Thymus (tissue), 11 donors: ENCODE data around the gene ATAT1. TPM values are rescaled to one million over a fixed set of nuclear protein-coding genes. Genes with fewer than 3 reads are reported as not detected.

Experiments used
- DNase-seq, 9 donors: peaks; one replicate each; pipeline ENCODE4 v3.0.0-alpha.2; 2013; ENCODE audit warnings: low spot score in 9 of 9, low read depth in 6 of 9, missing footprints in 1 of 9
- H3K27ac ChIP-seq, 2 donors: one replicate each; pipeline ENCODE4 v1.5.1; 2013; ENCODE audit warnings: control low read depth in 1 of 2, low read depth in 1 of 2, low read length in 1 of 2, mild to moderate bottlenecking in 1 of 2, moderate library complexity in 1 of 2
- H3K27me3 ChIP-seq, 2 donors: one replicate each; pipeline ENCODE4 v1.5.1; 2013; ENCODE audit warnings: low read length in 1 of 2; ENCODE audit not compliant: control insufficient read depth in 2 of 2, insufficient read depth in 1 of 2
- H3K36me3 ChIP-seq, 2 donors: one replicate each; pipeline ENCODE4 v1.5.1; 2013; ENCODE audit warnings: low read length in 1 of 2, mild to moderate bottlenecking in 1 of 2, moderate library complexity in 1 of 2; ENCODE audit not compliant: control insufficient read depth in 2 of 2, insufficient read depth in 2 of 2
- H3K4me1 ChIP-seq, 2 donors: one replicate each; pipeline ENCODE4 v1.5.1; 2013; ENCODE audit warnings: low read length in 2 of 2; ENCODE audit not compliant: control insufficient read depth in 2 of 2, insufficient read depth in 2 of 2
- H3K4me3 ChIP-seq, 2 donors: one replicate each; pipeline ENCODE4 v1.5.1; 2013; ENCODE audit warnings: low read length in 2 of 2, control low read depth in 1 of 2, mild to moderate bottlenecking in 1 of 2
- H3K9me3 ChIP-seq, 2 donors: one replicate each; pipeline ENCODE4 v1.5.1; 2013; ENCODE audit warnings: low read length in 1 of 2, mild to moderate bottlenecking in 1 of 2; ENCODE audit not compliant: control insufficient read depth in 2 of 2, insufficient read depth in 1 of 2
- WGBS: extraction: QIAGEN DNeasy Blood & Tissue Kit; methylation state at CpG from one replicate; pipeline ENCODE4 v1.1.7; 2013; 5-methylcytosine and 5-hydroxymethylcytosine counted together
- polyA plus RNA-seq: library from polyadenylated mRNA; stranded (reverse); fragments of 200-250 nt; gene quantifications from one replicate; pipeline ENCODE4 v1.2.3, GENCODE V29; 2013
- total RNA-seq: library from RNA; stranded (reverse); fragments of 120-200 nt; gene quantifications from one replicate; pipeline ENCODE4 v1.2.4, GENCODE V29; 2013
- donor health status: healthy.

The ATAT1 gene
- total and polyA plus RNA-seq, 2 donors, result 2.9 to 7.5 TPM

- Histone ChIP-seq H3K36me3 (no peaks in the 10 kb centered on the region), H3K27ac (peak within 1 kb of the TSS; percentile 62 to 78), H3K27me3 (no peaks in the 10 kb centered on the region), H3K4me3 (peak within 1 kb of the TSS; percentile 80 to 90), H3K9me3 (no peaks in the 10 kb centered on the region), H3K4me1 (peaks cover 17 to 47% of the 10 kb centered on the region in 2 donors)
- DNase-seq, result peak in 5 of 9 donors; percentile 59 to 85 (median 77)
- WGBS, result under 1% methylated on average over 40 of the region's 40 CpGs
Measured at GRCh38 chr6:30690403-30691207, 63.9 kb downstream of the ATAT1 start, which contains the start of gene NRM. Gene NRM, minus strand, starts transcription at chr6:30690984. Its CDS starts 10 bp downstream, at chr6:30690974.

GRCh38 chr6:30691208-30691847 lies 64.7 kb downstream of the ATAT1 start:
- 38% methylated on average over 8 of the region's 8 CpGs for WGBS
- Histone ChIP-seq H3K27ac (peak overlapping the region in 1 of 2 donors; percentile 62), H3K9me3 (no peaks in the 10 kb centered on the region)

More at GRCh38 chr6:30691208-30691847, 64.7 kb downstream of the ATAT1 start:
- peaks cover 14 to 40% of the 10 kb centered on the region in 2 donors for H3K4me1 ChIP-seq
- peak overlapping the region; percentile 80 to 90 for H3K4me3 ChIP-seq
- no peaks in the 10 kb centered on the region for H3K36me3 ChIP-seq
- no peaks in the 10 kb centered on the region for H3K27me3 ChIP-seq
- DNase-seq, result no peak

Other genes starting within 250 kb of the ATAT1 start
- gene HLA-E, start 137.4 kb upstream of the ATAT1 start, total RNA-seq, result 303 TPM
- gene HLA-E, start 137.4 kb upstream of the ATAT1 start, polyA plus RNA-seq, result 531 TPM
- gene GNL1, start 70.4 kb upstream of the ATAT1 start, total RNA-seq, result 46.4 TPM
- gene GNL1, start 70.4 kb upstream of the ATAT1 start, polyA plus RNA-seq, result 78.8 TPM
- 13.0 TPM for gene PRR3, start 69.6 kb upstream of the ATAT1 start, total RNA-seq
- gene PRR3, start 69.6 kb upstream of the ATAT1 start, polyA plus RNA-seq, result 16.7 TPM
- gene ABCF1, start 55.4 kb upstream of the ATAT1 start, total RNA-seq, result 33.9 TPM
- gene ABCF1, start 55.4 kb upstream of the ATAT1 start, polyA plus RNA-seq, result 23.5 TPM
- gene PPP1R10, start 9.6 kb upstream of the ATAT1 start, total RNA-seq, result 37.8 TPM
- gene PPP1R10, start 9.6 kb upstream of the ATAT1 start, polyA plus RNA-seq, result 24.9 TPM
- gene MRPS18B, start 9.0 kb upstream of the ATAT1 start, total RNA-seq, result 47.9 TPM
- 48.9 TPM for gene MRPS18B, start 9.0 kb upstream of the ATAT1 start, polyA plus RNA-seq
- gene C6orf136, start 20.3 kb downstream of the ATAT1 start, total RNA-seq, result 9.5 TPM
- gene C6orf136, start 20.3 kb downstream of the ATAT1 start, polyA plus RNA-seq, result 24.0 TPM
- 29.9 TPM for gene DHX16, start 46.1 kb downstream of the ATAT1 start, total RNA-seq
- gene DHX16, start 46.1 kb downstream of the ATAT1 start, polyA plus RNA-seq, result 48.0 TPM
- gene PPP1R18, start 59.8 kb downstream of the ATAT1 start, total RNA-seq, result 47.6 TPM
- 115 TPM for gene PPP1R18, start 59.8 kb downstream of the ATAT1 start, polyA plus RNA-seq
- 6.5 TPM for gene NRM, start 64.1 kb downstream of the ATAT1 start, total RNA-seq
- 10.4 TPM for gene NRM, start 64.1 kb downstream of the ATAT1 start, polyA plus RNA-seq
- gene MDC1, start 90.4 kb downstream of the ATAT1 start, total RNA-seq, result 7.6 TPM
- gene MDC1, start 90.4 kb downstream of the ATAT1 start, polyA plus RNA-seq, result 21.6 TPM
- 691 TPM for gene TUBB, start 93.5 kb downstream of the ATAT1 start, total RNA-seq
- 137 TPM for gene TUBB, start 93.5 kb downstream of the ATAT1 start, polyA plus RNA-seq
- 67.1 TPM for gene FLOT1, start 115.8 kb downstream of the ATAT1 start, total RNA-seq
- gene FLOT1, start 115.8 kb downstream of the ATAT1 start, polyA plus RNA-seq, result 157 TPM
- 17.9 TPM for gene IER3, start 117.7 kb downstream of the ATAT1 start, total RNA-seq
- gene IER3, start 117.7 kb downstream of the ATAT1 start, polyA plus RNA-seq, result 39.7 TPM